Ascending aorta (tissue), 2 donors: Measurements from ENCODE around the gene ARL2. TPM values are rescaled to one million over a fixed set of nuclear protein-coding genes. Genes with fewer than 3 reads are reported as not detected.

ENCODE experiments used
- DNase-seq, 2 donors: peaks; one replicate each; pipeline ENCODE4 v3.0.0-alpha.2; 2019; ENCODE audit warnings: low spot score in 2 of 2
- H3K27ac ChIP-seq, 2 donors: fragments of 200-600 bp; sonication (generic); one replicate each; pipeline ENCODE4 v1.5.1; 2016 to 2017; ENCODE audit warnings: mild to moderate bottlenecking in 1 of 2
- H3K27me3 ChIP-seq: fragments of 200-600 bp; sonication (generic); one replicate; pipeline ENCODE4 v1.5.1; 2017
- H3K36me3 ChIP-seq, 2 donors: fragments of 200-600 bp; sonication (generic); one replicate each; pipeline ENCODE4 v1.5.1; 2016
- H3K4me1 ChIP-seq, 2 donors: fragments of 200-600 bp; sonication (generic); one replicate each; pipeline ENCODE4 v1.5.1; 2016 to 2017; ENCODE audit warnings: mild to moderate bottlenecking in 1 of 2
- H3K4me3 ChIP-seq, 2 donors: fragments of 200-600 bp; sonication (generic); one replicate each; pipeline ENCODE4 v1.5.1; 2016 to 2017; ENCODE audit warnings: mild to moderate bottlenecking in 1 of 2
- H3K9me3 ChIP-seq, 2 donors: fragments of 200-600 bp; sonication (generic); one replicate each; pipeline ENCODE4 v1.5.1; 2016
- CTCF ChIP-seq, 3 experiments: fragments of 200-600 bp in 2 of 3; fragments of 450-650 bp in 1 of 3; sonication (generic) in 2 of 3; IDR thresholded peaks; one replicate each; pipeline ENCODE4 v1.5.1; 2016 to 2019; ENCODE audit warnings: antibody characterized with exemption in 3 of 3, mild to moderate bottlenecking in 1 of 3, moderate library complexity in 1 of 3
- intact Hi-C: fragments of 100-400 bp; cut with DNase I; formaldehyde crosslinking; loops from one replicate; pipeline ENCODE4 v1.15.1; 2023
- total RNA-seq: library from RNA; depleted of rRNA; stranded (reverse); fragments of >200 nt; gene quantifications from one replicate; pipeline ENCODE4 v1.1.0, GENCODE V29; 2016

ARL2 gene
- total RNA-seq = 187 TPM

- peak; percentile 59 to 95 for DNase-seq
- TF ChIP-seq CTCF (IDR thresholded peaks at IDR 0.05) = peak; percentile 39 to 93 (median 74)
- H3K36me3 ChIP-seq = peaks cover 7 to 8% of the 10 kb centered on the region in 2 donors
- H3K4me3 ChIP-seq = peak within 1 kb of the TSS; percentile 81 to 91
- intact Hi-C loops = loop anchor here (1.0 to 5.0 kb wide), 9 partner anchors 13 to 167 kb away; partner anchors contain the start of genes ATG2A, CDCA5, FAU and MRPL49
- H3K4me1 ChIP-seq = peaks cover 3 to 17% of the 10 kb centered on the region in 2 donors
- H3K27me3 ChIP-seq = no peaks in the 10 kb centered on the region
- peak within 1 kb of the TSS; percentile 99 for H3K27ac ChIP-seq
- H3K9me3 ChIP-seq = no peaks in the 10 kb centered on the region
Measured at GRCh38 chr11:65013888-65014725, at the start of gene ARL2. Gene ARL2, plus strand, starts transcription at chr11:65014160. Its CDS starts 48 bp downstream, at chr11:65014208.

DNA sequence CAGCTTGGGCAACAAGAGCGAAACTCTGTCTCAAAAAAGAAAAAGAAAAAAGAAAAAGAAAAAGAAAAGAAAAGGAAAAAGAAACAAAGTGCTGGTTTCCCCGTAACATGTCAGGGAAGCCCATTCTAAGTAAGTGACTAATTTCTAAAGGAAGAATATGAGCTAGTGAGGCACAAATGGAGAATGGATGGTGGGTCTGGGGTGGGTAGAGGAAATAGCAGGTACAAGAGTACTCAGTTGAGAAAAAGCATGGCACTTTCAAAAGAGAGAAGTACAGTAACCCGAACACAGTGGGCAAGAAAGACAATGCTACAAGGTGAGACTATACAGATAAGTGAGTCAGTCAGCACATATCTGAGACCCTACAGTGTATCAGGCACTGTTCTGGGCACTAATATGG, 46.6 kb upstream of the ARL2 start:
- Histone ChIP-seq H3K4me3 (no peak overlapping the region), H3K27me3 (no peaks in the 10 kb centered on the region), H3K36me3 (no peaks in the 10 kb centered on the region), H3K27ac (no peak overlapping the region), H3K4me1 (peaks cover under 1 to 4% of the 10 kb centered on the region in 2 donors), H3K9me3 (no peaks in the 10 kb centered on the region)
- intact Hi-C loops = no loop called here
- no peak for DNase-seq
- TF ChIP-seq CTCF (IDR thresholded peaks at IDR 0.05) = no peak

DNA sequence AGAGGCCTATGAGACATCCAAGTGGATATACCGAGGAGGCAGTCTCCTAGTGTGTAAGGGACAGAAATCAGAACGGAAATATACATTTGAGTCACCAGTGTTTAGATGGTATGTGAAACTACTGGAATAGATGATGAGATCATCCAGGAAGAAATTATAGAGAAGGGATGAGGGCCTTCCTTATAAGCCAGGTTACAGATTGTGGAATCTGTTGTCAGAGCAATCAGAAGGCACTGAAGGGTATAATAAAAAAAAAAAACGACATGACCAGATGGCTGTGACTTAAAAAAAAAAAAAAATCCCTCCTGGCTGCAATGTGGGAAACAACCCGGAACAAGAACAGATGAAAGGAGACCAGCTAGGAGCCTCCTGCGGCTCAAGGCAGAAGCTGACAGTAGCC, 44.8 kb upstream of the ARL2 start:
- no peaks in the 10 kb centered on the region for H3K27me3 ChIP-seq
- no peaks in the 10 kb centered on the region for H3K36me3 ChIP-seq
- H3K27ac ChIP-seq = no peak overlapping the region
- no peak for DNase-seq
- H3K4me1 ChIP-seq = peaks cover 4% of the 10 kb centered on the region in 2 donors
- no peaks in the 10 kb centered on the region for H3K9me3 ChIP-seq
- no peak for TF ChIP-seq CTCF (IDR thresholded peaks at IDR 0.05)
- H3K4me3 ChIP-seq = no peak overlapping the region
- intact Hi-C loops = no loop called here

- peak in 1 of 2 donors; percentile 21 for DNase-seq
- TF ChIP-seq CTCF (IDR thresholded peaks at IDR 0.05) = no peak
Measured at GRCh38 chr11:64970731-64971151, 43.2 kb upstream of the ARL2 start.

GRCh38 chr11:64971421-64972233, 42.3 kb upstream of the ARL2 start, which contains the start of gene MAJIN:
Gene MAJIN, minus strand, starts transcription at chr11:64972108. Its CDS starts 12,703 bp downstream, at chr11:64959405.
- peak in 1 of 2 donors; percentile 88 for DNase-seq
- no peaks in the 10 kb centered on the region for H3K36me3 ChIP-seq
- TF ChIP-seq CTCF (IDR thresholded peaks at IDR 0.05) = no peak
- H3K4me3 ChIP-seq = peak within 1 kb of the TSS; percentile 34 to 62
- no peaks in the 10 kb centered on the region for H3K9me3 ChIP-seq
- H3K27ac ChIP-seq = no peak within 1 kb of the TSS
- H3K4me1 ChIP-seq = peaks cover 4% of the 10 kb centered on the region in 2 donors
- intact Hi-C loops = loop anchor here (5.0 kb wide), 1 partner anchor 49 kb away; the partner anchor contains the start of gene PPP2R5B
- H3K27me3 ChIP-seq = no peaks in the 10 kb centered on the region

More at GRCh38 chr11:64970731-64971151, 43.2 kb upstream of the ARL2 start:
- Histone ChIP-seq H3K27me3 (no peaks in the 10 kb centered on the region), H3K27ac (no peak overlapping the region), H3K4me3 (no peak overlapping the region), H3K4me1 (peaks cover 4% of the 10 kb centered on the region in 2 donors), H3K9me3 (no peaks in the 10 kb centered on the region), H3K36me3 (no peaks in the 10 kb centered on the region)
- intact Hi-C loops = loop anchor here (5.0 kb wide), 1 partner anchor 48 kb away; the partner anchor contains the start of gene PPP2R5B
